Measurements from ENCODE around the gene MTA2.
"Not testable (repeated sequence)": the region's sequence is repeated elsewhere in the genome, so short reads cannot be mapped to it uniquely, and the experiment has no call there.

MTA2 gene

DNA sequence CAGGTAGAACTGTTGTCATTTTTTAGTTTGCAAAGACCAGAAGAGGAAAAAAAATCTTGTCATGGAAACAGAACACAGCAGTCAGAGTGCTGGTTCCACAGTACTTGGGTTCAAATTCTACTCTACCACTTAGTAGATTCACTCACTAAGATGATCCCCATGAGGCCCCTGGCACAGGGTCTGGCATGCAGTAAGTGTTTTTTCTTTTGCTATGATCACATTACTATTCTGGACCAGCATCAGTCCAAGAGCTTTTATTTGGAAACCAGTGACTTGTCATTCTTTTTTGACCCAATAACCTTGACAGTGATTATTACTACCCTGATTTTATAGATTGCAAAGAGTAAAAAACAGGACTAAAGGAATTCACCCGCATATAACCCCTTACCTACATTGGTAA is 32.1 kb downstream of the MTA2 start:
- H3K4me1 ChIP-seq (ENCODE audit: low read depth, poor library complexity, severe bottlenecking) = peaks cover 60% of the 10 kb centered on the region
- no peak overlapping the region for H3K4me2 ChIP-seq

DNA sequence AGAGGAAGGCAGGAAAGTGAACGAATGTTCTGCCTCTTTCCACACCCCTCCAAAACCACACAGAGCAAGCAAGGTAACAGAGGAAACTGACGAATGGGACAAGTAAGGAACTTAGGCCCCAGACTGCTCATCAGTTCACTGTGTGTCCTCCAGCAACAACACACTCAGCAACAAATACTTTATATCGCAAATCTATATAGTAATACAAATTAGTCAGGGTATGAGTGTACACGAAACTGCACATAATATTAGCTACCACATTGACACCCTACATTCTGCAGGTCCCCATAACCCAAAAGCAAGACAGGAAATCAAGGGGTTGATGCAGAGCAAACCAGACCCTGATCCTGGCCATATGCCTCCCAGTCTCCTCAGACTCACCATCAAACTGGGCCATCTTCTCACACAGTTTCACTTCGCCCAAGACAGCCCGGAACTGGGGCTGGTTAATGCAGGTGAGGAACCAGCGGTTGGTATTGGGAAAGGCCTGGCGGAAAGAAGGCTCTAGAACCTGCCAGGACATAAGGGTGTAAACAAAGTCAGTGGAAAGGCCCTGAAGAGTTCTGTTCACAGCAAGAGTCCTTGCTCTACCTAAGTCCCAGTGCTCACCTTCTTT is 34.5 kb downstream of the MTA2 start:
- Histone ChIP-seq H3K9ac (no peak overlapping the region), H3K27ac (no peak overlapping the region), H3K79me2 (ENCODE audit: insufficient read depth, low read depth) (peaks cover 84% of the 10 kb centered on the region), H3K36me3 (ENCODE audit: insufficient read depth) (peaks cover 45% of the 10 kb centered on the region; the same call in 1 of the 2 replicates), H3K4me1 (ENCODE audit: low read depth, poor library complexity, severe bottlenecking) (peaks cover 72% of the 10 kb centered on the region), H3K4me3 (IDR thresholded peaks at IDR 0.05; ENCODE audit: insufficient read depth, low read depth, low read length) (no peak overlapping the region), H3K27me3 (ENCODE audit: insufficient read depth, low read depth) (no peaks in the 10 kb centered on the region), H4K20me1 (ENCODE audit: insufficient read depth) (no peaks in the 10 kb centered on the region), H3K4me2 (no peak overlapping the region), H2AFZ (ENCODE audit: low read depth) (no peak overlapping the region)
- TF ChIP-seq, protein P1, sequence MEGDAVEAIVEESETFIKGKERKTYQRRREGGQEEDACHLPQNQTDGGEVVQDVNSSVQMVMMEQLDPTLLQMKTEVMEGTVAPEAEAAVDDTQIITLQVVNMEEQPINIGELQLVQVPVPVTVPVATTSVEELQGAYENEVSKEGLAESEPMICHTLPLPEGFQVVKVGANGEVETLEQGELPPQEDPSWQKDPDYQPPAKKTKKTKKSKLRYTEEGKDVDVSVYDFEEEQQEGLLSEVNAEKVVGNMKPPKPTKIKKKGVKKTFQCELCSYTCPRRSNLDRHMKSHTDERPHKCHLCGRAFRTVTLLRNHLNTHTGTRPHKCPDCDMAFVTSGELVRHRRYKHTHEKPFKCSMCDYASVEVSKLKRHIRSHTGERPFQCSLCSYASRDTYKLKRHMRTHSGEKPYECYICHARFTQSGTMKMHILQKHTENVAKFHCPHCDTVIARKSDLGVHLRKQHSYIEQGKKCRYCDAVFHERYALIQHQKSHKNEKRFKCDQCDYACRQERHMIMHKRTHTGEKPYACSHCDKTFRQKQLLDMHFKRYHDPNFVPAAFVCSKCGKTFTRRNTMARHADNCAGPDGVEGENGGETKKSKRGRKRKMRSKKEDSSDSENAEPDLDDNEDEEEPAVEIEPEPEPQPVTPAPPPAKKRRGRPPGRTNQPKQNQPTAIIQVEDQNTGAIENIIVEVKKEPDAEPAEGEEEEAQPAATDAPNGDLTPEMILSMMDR (conservative IDR thresholded peaks at IDR 0.05; ENCODE audit: low read depth, low read length) = no peak

More for the DNA sequence above, 32.1 kb downstream of the MTA2 start:
- Histone ChIP-seq H3K36me3 (ENCODE audit: insufficient read depth) (peaks cover 41% of the 10 kb centered on the region; the same call in 1 of the 2 replicates), H2AFZ (ENCODE audit: low read depth) (no peak overlapping the region), H3K27ac (peak overlapping the region; percentile 6; the same call in 1 of the 2 replicates), H4K20me1 (ENCODE audit: insufficient read depth) (no peaks in the 10 kb centered on the region), H3K9ac (no peak overlapping the region), H3K79me2 (ENCODE audit: insufficient read depth, low read depth) (peaks cover 85% of the 10 kb centered on the region), H3K27me3 (ENCODE audit: insufficient read depth, low read depth) (no peaks in the 10 kb centered on the region), H3K4me3 (IDR thresholded peaks at IDR 0.05; ENCODE audit: insufficient read depth, low read depth, low read length) (no peak overlapping the region)
- TF ChIP-seq, protein P1 (conservative IDR thresholded peaks at IDR 0.05; ENCODE audit: low read depth, low read length) = no peak

DNA sequence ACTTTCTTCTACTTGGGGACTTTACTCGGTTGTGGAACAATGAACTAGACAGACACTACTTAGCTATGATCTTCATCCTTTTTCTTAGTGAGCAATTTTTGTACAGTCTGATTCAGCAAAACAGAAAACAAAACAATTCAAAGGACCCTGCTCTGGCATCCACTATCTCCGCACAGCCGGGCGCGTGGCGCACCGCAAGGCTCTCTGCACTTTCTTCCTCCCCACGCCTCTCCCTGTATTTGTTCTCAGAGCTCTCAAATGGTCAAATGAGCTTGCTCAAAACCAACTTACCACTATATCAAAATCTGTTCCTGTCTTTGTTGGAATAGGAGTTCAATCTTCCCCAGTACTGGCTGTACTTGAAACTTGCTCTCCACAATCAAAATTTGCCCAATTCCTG is 35.4 kb downstream of the MTA2 start:
- H4K20me1 ChIP-seq (ENCODE audit: insufficient read depth) = no peaks in the 10 kb centered on the region

DNA sequence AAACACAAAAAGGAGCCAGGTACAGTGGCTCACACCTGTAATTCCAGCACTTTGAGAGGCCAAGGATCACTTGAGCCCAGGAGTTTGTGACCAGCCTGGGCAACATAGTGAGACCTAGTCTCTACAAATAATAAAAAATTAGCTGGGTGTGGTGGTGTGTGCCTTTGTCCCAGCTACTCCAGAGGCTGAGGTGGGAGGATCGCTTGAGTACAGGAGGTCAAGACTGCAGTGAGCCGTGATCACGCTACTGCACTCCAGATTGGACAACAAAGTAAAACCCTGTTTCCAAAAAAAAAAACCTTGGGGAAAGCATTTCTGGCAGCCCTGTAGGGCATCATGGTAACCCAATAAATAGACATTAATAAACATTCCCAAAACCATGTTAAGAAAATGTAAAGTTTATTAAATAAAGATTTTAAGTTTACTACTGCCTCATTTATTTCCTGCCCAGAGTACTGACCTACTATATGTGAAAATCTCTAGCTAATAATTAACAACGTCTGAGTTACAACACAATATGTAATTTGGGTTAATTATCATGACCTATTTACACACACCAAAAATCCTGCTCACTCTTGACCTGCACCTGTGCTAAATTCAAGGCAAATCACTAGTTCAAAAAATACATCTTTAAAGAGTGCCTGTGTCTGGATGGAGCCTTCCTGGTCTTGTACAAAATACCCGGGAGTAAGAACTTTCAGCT is 36.4 kb downstream of the MTA2 start:
- Histone ChIP-seq H2AFZ (ENCODE audit: low read depth) (no peak overlapping the region), H3K4me3 (IDR thresholded peaks at IDR 0.05; ENCODE audit: insufficient read depth, low read depth, low read length) (no peak overlapping the region), H3K9ac (no peak overlapping the region), H4K20me1 (ENCODE audit: insufficient read depth) (no peaks in the 10 kb centered on the region), H3K4me1 (ENCODE audit: low read depth, poor library complexity, severe bottlenecking) (peaks cover 78% of the 10 kb centered on the region), H3K27ac (no peak overlapping the region), H3K36me3 (ENCODE audit: insufficient read depth) (peaks cover 31% of the 10 kb centered on the region; the same call in 1 of the 2 replicates), H3K27me3 (ENCODE audit: insufficient read depth, low read depth) (no peaks in the 10 kb centered on the region), H3K4me2 (no peak overlapping the region), H3K79me2 (ENCODE audit: insufficient read depth, low read depth) (peaks cover 68% of the 10 kb centered on the region)
- TF ChIP-seq, protein P1 (conservative IDR thresholded peaks at IDR 0.05; ENCODE audit: low read depth, low read length) = no peak

More for the DNA sequence above, 35.4 kb downstream of the MTA2 start:
- Histone ChIP-seq H3K36me3 (ENCODE audit: insufficient read depth) (peaks cover 39% of the 10 kb centered on the region; the same call in 1 of the 2 replicates), H2AFZ (ENCODE audit: low read depth) (no peak overlapping the region), H3K9ac (no peak overlapping the region), H3K4me3 (IDR thresholded peaks at IDR 0.05; ENCODE audit: insufficient read depth, low read depth, low read length) (no peak overlapping the region), H3K4me1 (ENCODE audit: low read depth, poor library complexity, severe bottlenecking) (peaks cover 74% of the 10 kb centered on the region), H3K27ac (no peak overlapping the region; the same call in 1 of the 2 replicates), H3K27me3 (ENCODE audit: insufficient read depth, low read depth) (no peaks in the 10 kb centered on the region), H3K79me2 (ENCODE audit: insufficient read depth, low read depth) (peaks cover 75% of the 10 kb centered on the region), H3K4me2 (no peak overlapping the region)
- TF ChIP-seq, protein P1 (conservative IDR thresholded peaks at IDR 0.05; ENCODE audit: low read depth, low read length) = no peak

GRCh38 chr11:62561677-62562230 is 39.9 kb downstream of the MTA2 start:
- H3K4me3 ChIP-seq (IDR thresholded peaks at IDR 0.05; ENCODE audit: insufficient read depth, low read depth, low read length) = not testable (repeated sequence)

More at GRCh38 chr11:62561677-62562230, 39.9 kb downstream of the MTA2 start:
- H3K27me3 ChIP-seq (ENCODE audit: insufficient read depth, low read depth); H3K9ac ChIP-seq; H3K4me2 ChIP-seq; H2AFZ ChIP-seq (ENCODE audit: low read depth); H4K20me1 ChIP-seq (ENCODE audit: insufficient read depth): not testable (repeated sequence)
- H3K4me1 ChIP-seq (ENCODE audit: low read depth, poor library complexity, severe bottlenecking) = peaks cover 92% of the 10 kb centered on the region
- peaks cover 43% of the 10 kb centered on the region; the same call in 1 of the 2 replicates for H3K79me2 ChIP-seq (ENCODE audit: insufficient read depth, low read depth)
- H3K36me3 ChIP-seq (ENCODE audit: insufficient read depth) = peaks cover 23% of the 10 kb centered on the region; the same call in 1 of the 2 replicates
- H3K27ac ChIP-seq = peak overlapping the region; percentile 33; the same call in 1 of the 2 replicates

Measured in KMS-11 (cell line).